GM18511 (cell line): Measurements from ENCODE around the gene UCHL5.
"Not testable (repeated sequence)": the region's sequence is repeated elsewhere in the genome, so short reads cannot be mapped to it uniquely, and the experiment has no call there.

Experiments used
- ATAC-seq: cut with Tn5 transposase; IDR thresholded peaks from one replicate; pipeline ENCODE4 v1.9.1; 2021; ENCODE audit warnings: mild to moderate bottlenecking, moderate library complexity; ENCODE audit not compliant: unreplicated experiment

UCHL5 gene

GRCh38 chr1:193014400-193014799 lies 44.8 kb downstream of the UCHL5 start:
- no peak for ATAC-seq

- ATAC-seq: no peak
Observed at GRCh38 chr1:193013707-193014106, 45.5 kb downstream of the UCHL5 start.

- no peak for ATAC-seq
Observed at GRCh38 chr1:193013005-193013404, 46.2 kb downstream of the UCHL5 start.

GRCh38 chr1:193011406-193011805 lies 47.8 kb downstream of the UCHL5 start:
- no peak for ATAC-seq

GRCh38 chr1:193009501-193009900 lies 49.7 kb downstream of the UCHL5 start:
- no peak for ATAC-seq

GRCh38 chr1:193005785-193006184 lies 53.4 kb downstream of the UCHL5 start:
- no peak for ATAC-seq

- peak; percentile 46 for ATAC-seq
Observed at GRCh38 chr1:192998536-192998935, 60.6 kb downstream of the UCHL5 start.

GRCh38 chr1:192994141-192994540 lies 65.0 kb downstream of the UCHL5 start:
- ATAC-seq: no peak

- ATAC-seq: no peak
Observed at GRCh38 chr1:192993426-192994085, 65.6 kb downstream of the UCHL5 start.

- ATAC-seq: not testable (repeated sequence)
Observed at GRCh38 chr1:192986748-192987334, 72.3 kb downstream of the UCHL5 start.

- ATAC-seq: no peak
Observed at GRCh38 chr1:192986110-192986747, 72.9 kb downstream of the UCHL5 start.

GRCh38 chr1:192984080-192984479 lies 75.1 kb downstream of the UCHL5 start:
- ATAC-seq: no peak

GRCh38 chr1:192983349-192983980 lies 75.7 kb downstream of the UCHL5 start:
- peak; percentile 91 for ATAC-seq

- no peak for ATAC-seq
Observed at GRCh38 chr1:192980856-192981255, 78.3 kb downstream of the UCHL5 start.

GRCh38 chr1:192980334-192980733 lies 78.8 kb downstream of the UCHL5 start:
- not testable (repeated sequence) for ATAC-seq

- ATAC-seq: no peak
Observed at GRCh38 chr1:192979542-192979941, 79.6 kb downstream of the UCHL5 start.

- no peak for ATAC-seq
Observed at GRCh38 chr1:192978195-192978710, 80.9 kb downstream of the UCHL5 start.

GRCh38 chr1:192977089-192977706 lies 82.0 kb downstream of the UCHL5 start:
- no peak for ATAC-seq

GRCh38 chr1:192976576-192976975 lies 82.6 kb downstream of the UCHL5 start:
- no peak for ATAC-seq

GRCh38 chr1:192974701-192975100 lies 84.5 kb downstream of the UCHL5 start:
- ATAC-seq: no peak

GRCh38 chr1:192973988-192974387 lies 85.2 kb downstream of the UCHL5 start:
- ATAC-seq: no peak
